Stimulated activated effector memory CD8-positive, alpha-beta T cell treated with anti-CD3 and anti-CD28 coated beads, Interleukin-12 subunit alpha, Interleukin-12 subunit beta, amount 100 ng/mL, for 72 hours (primary cell): ENCODE data around the gene KEL.

ENCODE experiments used
- ATAC-seq: fragments of 150-1000 bp; cut with Tn5 transposase; 2 replicates; pipeline ENCODE4 v1.10.0; 2021
- DNase-seq, 2 donors: peaks; one replicate each; pipeline ENCODE4 v3.0.0; 2021 to 2022; ENCODE audit warnings: low spot score in 2 of 2
- H3K27ac Mint-ChIP-seq: one replicate; pipeline ENCODE4 v1.8.0; 2022; ENCODE audit warnings: mild to moderate bottlenecking, mixed read lengths
- H3K36me3 Mint-ChIP-seq: one replicate; pipeline ENCODE4 v1.8.0; 2022; ENCODE audit warnings: mild to moderate bottlenecking, mixed read lengths
- H3K4me1 Mint-ChIP-seq: one replicate; pipeline ENCODE4 v1.8.0; 2022; ENCODE audit warnings: mixed read lengths
- H3K4me3 Mint-ChIP-seq: one replicate; pipeline ENCODE4 v1.8.0; 2022; ENCODE audit warnings: mild to moderate bottlenecking, mixed read lengths
- H3K9me3 Mint-ChIP-seq: one replicate; pipeline ENCODE4 v1.8.0; 2022; ENCODE audit warnings: mixed read lengths

KEL gene

DNA sequence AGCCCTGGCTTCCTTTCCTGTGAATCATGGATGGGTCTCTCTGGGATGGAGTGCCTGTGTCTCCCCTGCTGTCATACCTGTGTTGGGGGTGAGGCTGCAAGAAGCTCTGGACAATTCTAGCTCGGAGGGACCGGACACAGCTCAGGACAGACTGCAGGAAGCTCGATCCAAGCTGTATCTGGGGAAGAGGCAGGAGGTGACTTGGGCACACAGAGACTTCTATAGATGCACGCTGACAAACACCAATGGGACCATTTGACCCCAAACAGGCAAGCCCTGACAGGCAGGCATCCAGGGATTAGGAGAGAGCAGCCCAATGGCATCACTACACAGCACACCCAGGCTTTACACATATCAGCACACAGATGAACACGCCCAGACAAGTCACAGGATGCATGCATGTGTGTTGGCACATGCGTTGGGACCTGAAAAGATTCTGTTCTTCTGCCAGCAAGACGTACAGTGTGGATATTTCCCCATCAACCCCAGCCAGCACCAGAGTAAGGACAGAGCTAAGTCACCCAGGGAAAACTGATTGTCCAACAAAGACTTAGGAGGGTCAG, 18.4 kb downstream of the KEL start:
- Mint-ChIP-seq H3K4me3 (no peak overlapping the region), H3K9me3 (no peaks in the 10 kb centered on the region), H3K4me1 (no peaks in the 10 kb centered on the region), H3K36me3 (no peaks in the 10 kb centered on the region), H3K27ac (no peak overlapping the region)
- DNase-seq (no peak), ATAC-seq (peak; percentile 5)

DNA sequence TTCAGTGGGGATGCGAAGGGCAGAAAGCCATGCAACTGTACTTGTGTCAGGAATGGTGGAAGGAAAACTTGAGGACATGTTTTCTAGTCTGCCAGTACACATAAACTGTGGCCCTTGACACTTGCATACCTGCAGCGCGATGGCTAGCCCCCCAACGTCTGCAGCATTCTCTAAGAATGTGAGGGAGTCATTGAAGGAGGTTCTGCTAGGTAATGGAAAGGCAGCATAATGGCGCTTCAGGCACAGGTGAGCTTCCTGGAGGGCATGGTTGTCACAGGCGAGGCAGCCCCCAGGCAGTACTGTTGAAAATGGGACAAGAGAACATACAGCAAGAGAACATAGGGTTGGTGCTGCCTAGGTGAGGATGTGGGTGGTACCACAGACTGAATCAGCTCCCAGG, 19.4 kb downstream of the KEL start:
- Mint-ChIP-seq H3K9me3 (no peaks in the 10 kb centered on the region), H3K36me3 (no peaks in the 10 kb centered on the region), H3K4me3 (no peak overlapping the region), H3K27ac (no peak overlapping the region), H3K4me1 (no peaks in the 10 kb centered on the region)
- DNase-seq: no peak
- ATAC-seq: no peak

DNA sequence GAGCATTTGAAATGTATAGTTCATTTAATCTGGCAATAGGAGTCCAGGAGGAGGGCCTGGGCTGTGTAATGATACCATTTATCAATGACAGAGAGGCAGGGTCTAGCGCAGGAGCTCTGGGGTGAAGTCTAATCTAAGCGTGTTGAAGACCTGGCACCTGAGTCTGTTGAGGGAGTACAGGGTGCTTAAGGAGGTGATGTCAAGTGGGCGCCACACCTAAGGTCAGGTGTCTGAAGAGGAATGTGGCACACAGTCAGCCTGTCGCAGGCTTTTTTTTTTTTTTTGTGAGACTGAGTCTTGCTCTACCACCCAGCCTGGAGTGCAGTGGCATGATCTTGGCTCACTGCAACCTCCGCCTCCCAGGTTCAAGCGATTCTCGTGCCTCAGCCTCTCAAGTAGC, 20.6 kb downstream of the KEL start:
- Mint-ChIP-seq H3K36me3 (no peaks in the 10 kb centered on the region), H3K4me3 (no peak overlapping the region)
- ATAC-seq: no peak

DNA sequence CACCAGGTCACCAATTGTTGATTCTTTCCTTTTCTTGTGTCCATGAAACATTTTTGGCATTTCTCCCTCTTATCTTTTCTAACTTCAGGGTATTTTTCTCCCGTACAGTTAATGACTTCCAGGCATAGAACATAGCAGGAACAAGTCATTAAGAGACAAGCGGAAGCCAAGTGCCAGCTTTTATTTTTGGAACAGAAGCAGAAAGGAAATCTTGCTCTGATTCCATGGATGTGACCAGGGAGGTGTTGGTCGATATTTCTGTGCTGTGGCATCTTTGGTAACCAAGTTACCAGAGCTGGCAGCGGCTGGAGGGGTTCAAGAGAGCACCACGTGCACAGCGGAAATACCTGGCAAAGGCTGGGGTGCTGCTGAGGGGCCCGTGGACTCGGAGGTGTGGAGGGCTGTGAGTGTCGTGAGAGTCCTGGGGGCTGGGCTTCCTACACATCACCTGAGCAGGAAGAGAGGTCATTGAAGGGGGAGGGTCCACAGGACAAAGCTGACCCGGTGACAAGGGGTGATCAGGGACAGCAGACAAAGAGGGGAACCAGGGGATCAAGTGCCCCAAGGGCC, 21.1 kb downstream of the KEL start:
- Mint-ChIP-seq H3K4me3 (no peak overlapping the region), H3K9me3 (no peaks in the 10 kb centered on the region), H3K36me3 (no peaks in the 10 kb centered on the region), H3K27ac (no peak overlapping the region), H3K4me1 (no peaks in the 10 kb centered on the region)
- ATAC-seq (no peak), DNase-seq (no peak)

More for the DNA sequence above, 20.6 kb downstream of the KEL start:
- Mint-ChIP-seq H3K27ac (no peak overlapping the region), H3K4me1 (no peaks in the 10 kb centered on the region), H3K9me3 (no peaks in the 10 kb centered on the region)
- no peak for DNase-seq

DNA sequence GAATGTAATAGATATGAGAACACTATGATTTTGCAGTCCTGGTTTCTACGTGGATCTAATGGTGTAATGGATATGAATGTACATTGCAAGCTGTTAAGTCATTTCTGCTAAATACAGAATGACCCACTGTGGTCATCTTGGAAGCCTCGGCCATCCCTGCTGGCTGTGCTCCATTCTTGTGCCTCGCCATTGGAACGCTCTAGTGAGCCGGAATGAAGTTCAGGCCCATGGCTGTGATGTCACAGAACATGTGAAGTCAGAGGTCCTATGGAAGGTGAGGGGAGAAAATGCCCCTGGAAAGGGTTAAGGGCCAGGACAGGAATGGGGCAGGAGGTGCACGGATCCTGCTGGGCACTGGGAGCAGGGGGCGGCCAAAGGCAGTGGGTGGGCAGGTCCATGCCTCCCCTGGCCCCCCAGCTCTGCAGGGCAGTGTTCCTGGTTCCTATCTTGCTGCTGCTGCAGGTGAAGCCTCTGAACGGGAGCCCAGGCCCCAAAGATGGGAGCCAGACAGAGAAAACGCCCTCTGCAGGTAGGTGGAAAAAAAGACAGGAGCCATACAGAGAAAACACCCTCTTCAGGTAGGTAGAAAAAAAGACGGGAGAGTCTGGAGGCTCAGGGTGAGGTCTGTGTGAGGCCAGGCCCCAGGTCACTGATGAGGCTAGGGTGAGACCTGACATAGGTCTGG, 22.8 kb downstream of the KEL start, which contains the start of gene LLCFC1:
Gene LLCFC1, plus strand, starts transcription at position 259 of the 685 bp plus-strand sequence. Its CDS starts 138 bp downstream, at position 397.
- Mint-ChIP-seq H3K4me1 (no peaks in the 10 kb centered on the region), H3K36me3 (no peaks in the 10 kb centered on the region), H3K27ac (no peak within 1 kb of the TSS), H3K9me3 (no peaks in the 10 kb centered on the region), H3K4me3 (no peak within 1 kb of the TSS)
- ATAC-seq (peak; percentile 39), DNase-seq (no peak)

DNA sequence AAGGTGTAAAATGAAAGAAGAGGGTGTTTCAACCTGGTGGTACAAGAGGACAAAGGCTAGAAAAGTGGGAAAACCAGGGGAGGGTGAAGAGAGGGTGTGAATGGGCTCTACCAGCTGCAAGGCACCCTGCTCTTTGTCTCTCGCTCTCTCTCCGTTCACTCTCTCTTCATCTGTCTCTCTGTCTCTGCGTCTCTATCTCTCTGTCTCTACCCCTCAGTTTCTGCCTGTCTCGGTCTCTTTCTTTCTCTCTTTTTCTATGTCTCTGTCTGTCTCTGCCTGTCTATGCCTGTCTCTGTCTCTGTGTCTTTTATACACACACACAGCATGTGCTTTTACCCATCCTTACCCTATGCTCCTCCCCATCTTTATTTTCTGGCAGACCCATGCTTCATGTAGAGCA, 23.6 kb downstream of the KEL start:
- ATAC-seq: no peak
- Mint-ChIP-seq H3K4me1 (peaks cover 1% of the 10 kb centered on the region), H3K4me3 (no peak overlapping the region), H3K9me3 (no peaks in the 10 kb centered on the region), H3K27ac (no peak overlapping the region), H3K36me3 (no peaks in the 10 kb centered on the region)
- no peak for DNase-seq

DNA sequence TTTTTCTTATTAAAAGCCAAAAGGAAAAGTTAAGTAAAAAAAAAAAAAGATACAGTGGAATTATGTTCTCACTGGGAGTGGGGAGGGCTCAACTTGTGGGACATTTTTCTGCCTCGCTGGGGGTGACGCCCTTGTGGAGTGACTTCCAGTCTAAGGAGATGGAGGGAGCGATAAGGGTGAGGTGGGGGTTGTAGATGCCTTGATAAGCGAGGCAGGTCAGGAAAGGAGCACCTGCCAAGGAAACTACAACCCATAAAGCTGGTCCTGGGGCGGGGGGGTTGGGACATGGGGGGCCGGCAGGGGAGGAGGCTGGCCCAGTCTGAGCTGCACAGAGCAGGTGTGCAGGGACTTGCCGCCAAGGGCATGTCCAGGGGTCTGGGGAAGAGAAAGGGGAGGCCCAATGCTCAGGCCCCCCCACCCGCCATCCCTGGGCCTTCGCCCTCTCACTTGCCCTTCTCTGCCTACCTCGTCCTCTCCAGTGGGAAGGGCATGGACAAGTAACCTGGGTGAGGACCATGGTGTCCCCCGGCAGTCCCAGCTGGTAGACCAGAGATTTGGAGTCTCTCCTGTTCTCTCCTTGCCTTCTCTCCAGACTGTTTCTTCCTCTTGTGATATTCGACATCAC, 26.1 kb downstream of the KEL start:
- Mint-ChIP-seq H3K36me3 (no peaks in the 10 kb centered on the region), H3K4me3 (no peak overlapping the region), H3K4me1 (peaks cover 6% of the 10 kb centered on the region), H3K9me3 (no peaks in the 10 kb centered on the region), H3K27ac (no peak overlapping the region)
- no peak for DNase-seq
- no peak for ATAC-seq

DNA sequence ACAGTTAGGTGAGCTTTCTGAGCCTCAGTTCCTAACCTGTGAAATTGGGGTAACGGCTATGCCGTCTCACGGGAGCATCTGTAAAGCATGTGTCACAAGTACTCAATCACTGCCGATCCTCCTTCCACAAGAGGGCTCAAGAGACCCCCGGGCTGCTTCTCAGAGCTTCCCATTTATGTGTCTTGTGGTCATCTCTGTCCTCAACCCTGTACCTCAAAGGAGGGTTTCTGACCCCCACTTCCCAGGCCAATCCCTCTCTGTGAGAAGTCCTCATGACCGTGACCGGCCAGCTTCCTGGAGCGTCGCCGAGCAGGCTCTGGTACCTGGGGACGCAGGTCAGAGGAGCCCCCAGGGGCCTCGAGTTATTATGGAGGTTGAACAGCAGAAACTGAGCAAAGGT, 28.1 kb downstream of the KEL start:
- Mint-ChIP-seq H3K36me3 (no peaks in the 10 kb centered on the region), H3K9me3 (no peaks in the 10 kb centered on the region), H3K4me3 (no peak overlapping the region), H3K27ac (no peak overlapping the region), H3K4me1 (peaks cover 6% of the 10 kb centered on the region)
- DNase-seq: no peak
- ATAC-seq: no peak

DNA sequence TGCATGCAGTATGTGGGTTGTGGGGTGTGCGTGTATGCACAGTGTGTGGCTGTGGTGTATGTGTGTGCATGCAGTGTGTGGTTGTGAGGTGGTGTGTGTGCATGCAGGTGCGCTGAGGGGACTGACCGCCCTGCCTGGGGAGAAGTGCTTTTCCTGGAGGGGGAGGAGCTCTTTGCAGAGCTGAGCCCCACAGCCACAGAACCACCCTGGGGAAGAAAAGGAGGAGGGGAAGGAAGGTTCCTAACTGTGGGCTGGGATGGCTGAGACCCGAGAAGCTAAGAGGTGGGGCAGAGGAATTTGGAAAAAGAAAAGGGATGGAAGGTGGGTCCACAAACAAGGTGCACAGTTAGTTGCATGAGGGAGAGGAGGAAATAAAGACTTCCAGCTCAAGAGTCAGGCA, 28.5 kb downstream of the KEL start, which contains the start of gene TRPV5:
Gene TRPV5, minus strand, starts transcription at position 123 of the 400 bp plus-strand sequence. CDS start 287 bp downstream, outside the sequence.
- no peaks in the 10 kb centered on the region for H3K36me3 Mint-ChIP-seq
- no peak within 1 kb of the TSS for H3K27ac Mint-ChIP-seq
- no peak within 1 kb of the TSS for H3K4me3 Mint-ChIP-seq
- ATAC-seq: peak; percentile 24
- H3K4me1 Mint-ChIP-seq: peaks cover 6% of the 10 kb centered on the region
- no peak for DNase-seq
- H3K9me3 Mint-ChIP-seq: no peaks in the 10 kb centered on the region

DNA sequence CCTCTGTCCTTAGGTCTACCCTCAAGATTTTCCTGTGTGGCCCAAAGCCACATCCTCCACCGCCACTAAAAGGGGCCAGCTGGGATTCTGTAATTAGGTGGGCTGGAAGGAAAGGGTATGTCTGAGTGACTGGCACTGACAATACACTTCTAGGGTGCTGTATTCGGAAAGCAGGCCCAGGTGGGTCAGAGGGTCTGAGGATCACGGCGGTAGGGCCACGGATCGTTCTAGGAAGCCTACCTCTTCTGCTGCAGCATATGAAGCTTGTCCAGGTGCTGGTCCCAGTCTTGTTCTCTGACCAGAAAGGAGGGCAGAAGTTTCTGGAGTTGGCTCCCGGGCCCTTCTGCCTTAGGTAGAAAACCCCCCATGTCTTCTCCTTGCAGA, 29.1 kb downstream of the KEL start:
- H3K36me3 Mint-ChIP-seq: no peaks in the 10 kb centered on the region
- no peak for ATAC-seq
- no peak overlapping the region for H3K27ac Mint-ChIP-seq
- no peak overlapping the region for H3K4me3 Mint-ChIP-seq
- no peak for DNase-seq
- no peaks in the 10 kb centered on the region for H3K9me3 Mint-ChIP-seq
- peaks cover 6% of the 10 kb centered on the region for H3K4me1 Mint-ChIP-seq

DNA sequence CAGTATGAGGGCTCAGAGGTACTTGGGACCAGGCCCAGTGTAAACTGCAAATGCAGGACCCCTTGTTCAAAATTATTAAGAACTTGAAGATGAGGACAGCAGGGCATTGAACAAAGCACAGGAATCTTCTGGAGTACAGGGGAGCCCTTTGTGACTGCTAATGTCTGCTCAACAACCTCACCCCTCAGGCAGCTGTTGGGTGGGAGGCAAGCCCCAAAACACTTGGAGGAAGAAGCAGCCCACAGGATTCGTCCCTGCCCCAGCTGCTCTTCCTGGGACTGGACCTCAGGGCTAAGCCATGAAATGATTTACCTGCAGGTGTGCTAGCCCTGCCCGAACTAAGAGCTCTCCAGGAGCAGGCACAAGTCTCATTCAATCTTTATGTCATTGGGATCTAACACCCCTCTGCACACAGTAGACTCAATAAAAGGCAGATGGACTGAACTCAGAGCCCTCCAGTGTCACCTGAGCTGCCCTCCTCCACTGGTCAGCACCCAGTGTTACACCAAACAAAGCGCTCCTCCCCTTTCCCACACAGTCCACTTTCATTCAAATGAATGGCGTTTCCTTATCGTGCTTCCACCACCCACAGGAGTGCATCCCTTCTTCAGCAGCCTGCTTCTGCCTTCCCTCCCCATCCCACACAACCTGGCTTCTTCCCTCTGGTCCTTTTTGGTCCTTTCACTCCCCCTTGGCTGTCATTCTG, 29.6 kb downstream of the KEL start:
- no peak overlapping the region for H3K27ac Mint-ChIP-seq
- H3K4me1 Mint-ChIP-seq: peaks cover 6% of the 10 kb centered on the region
- H3K4me3 Mint-ChIP-seq: no peak overlapping the region
- ATAC-seq: no peak
- DNase-seq: no peak
- H3K9me3 Mint-ChIP-seq: no peaks in the 10 kb centered on the region
- no peaks in the 10 kb centered on the region for H3K36me3 Mint-ChIP-seq

DNA sequence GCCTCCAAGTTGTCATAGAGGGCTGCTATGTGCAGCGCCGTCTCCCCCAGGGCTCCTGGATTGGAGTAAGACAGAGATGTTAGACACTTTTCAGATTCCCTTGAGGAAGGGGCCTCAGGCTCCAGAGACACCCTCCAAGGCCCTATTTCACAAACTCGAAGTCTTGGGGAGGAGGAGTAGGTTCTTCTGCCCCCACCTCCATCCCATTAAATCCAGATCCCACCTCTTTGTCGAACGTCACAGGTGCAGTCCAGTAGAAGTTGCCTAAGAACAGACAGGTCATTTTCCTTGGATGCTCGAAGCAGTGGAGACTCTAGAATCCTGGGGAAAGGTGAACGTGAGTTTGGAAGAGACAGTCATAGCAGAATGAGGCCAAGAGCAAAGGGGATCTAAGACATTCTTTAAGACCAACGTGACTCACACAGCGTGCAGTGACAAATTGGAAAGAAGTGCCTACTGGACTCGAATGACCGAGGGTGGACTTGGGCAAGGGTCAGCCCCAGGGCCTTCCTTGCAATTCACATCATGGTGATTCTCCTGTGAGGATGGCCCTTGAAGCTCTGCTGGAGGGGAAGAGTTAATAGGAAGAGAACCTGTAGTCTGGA, 31.9 kb downstream of the KEL start:
- ATAC-seq: no peak
- Mint-ChIP-seq H3K27ac (no peak overlapping the region), H3K4me1 (peaks cover 6% of the 10 kb centered on the region), H3K9me3 (no peaks in the 10 kb centered on the region), H3K4me3 (no peak overlapping the region), H3K36me3 (no peaks in the 10 kb centered on the region)
- DNase-seq: no peak

DNA sequence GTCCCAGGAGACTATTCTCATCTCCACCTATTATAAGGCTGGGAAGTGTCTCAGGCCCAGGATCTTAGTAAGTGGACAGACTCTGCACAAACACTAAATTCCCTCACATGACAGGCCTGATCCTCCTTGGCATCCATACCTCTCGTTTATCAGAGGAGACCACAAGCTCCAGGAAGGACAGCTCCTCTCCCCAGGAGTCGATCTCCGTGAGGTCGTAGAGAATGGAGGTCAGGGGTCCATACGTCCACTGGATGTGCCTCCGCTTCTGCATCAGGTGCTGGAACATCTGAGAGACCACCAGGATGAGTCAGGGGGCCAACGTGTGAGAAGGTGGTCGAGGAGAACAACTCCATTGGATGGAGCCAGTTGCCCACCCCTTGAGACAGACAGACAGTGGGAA, 34.2 kb downstream of the KEL start:
- Mint-ChIP-seq H3K4me1 (no peaks in the 10 kb centered on the region), H3K9me3 (no peaks in the 10 kb centered on the region), H3K36me3 (no peaks in the 10 kb centered on the region), H3K27ac (no peak overlapping the region), H3K4me3 (no peak overlapping the region)
- DNase-seq: no peak
- ATAC-seq: no peak

DNA sequence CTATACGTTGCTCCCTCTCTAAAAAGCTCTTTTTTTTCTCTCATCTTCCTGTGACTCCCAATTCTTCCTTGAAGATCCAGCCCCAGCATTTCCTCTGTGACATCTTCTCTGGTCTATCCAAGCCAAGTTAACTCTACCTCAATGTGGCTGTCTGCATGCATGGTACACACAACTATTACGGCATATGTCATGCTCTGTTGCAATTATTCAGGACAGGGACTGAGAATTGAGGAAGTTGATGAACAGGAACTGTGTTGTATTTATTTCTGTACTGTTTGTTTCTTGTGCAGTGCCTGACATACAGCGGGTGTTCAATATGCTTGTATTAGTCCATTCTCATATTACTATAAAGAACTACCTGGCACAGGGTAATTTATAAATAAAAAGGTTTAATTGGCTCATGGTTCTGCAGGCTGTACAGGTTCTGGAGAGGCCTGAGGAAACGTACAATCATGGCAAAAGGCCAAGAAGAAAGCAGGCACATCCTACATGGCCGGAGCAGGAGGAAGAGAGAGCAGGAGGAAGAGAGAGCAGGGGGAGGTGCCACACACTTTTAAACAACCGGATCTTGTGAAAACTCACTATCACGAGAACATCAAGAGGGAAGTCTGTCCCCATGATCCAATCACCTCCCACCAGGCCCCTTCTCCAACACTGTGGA, 34.9 kb downstream of the KEL start:
- no peak for DNase-seq
- Mint-ChIP-seq H3K9me3 (no peaks in the 10 kb centered on the region), H3K4me1 (no peaks in the 10 kb centered on the region), H3K4me3 (no peak overlapping the region), H3K27ac (no peak overlapping the region), H3K36me3 (no peaks in the 10 kb centered on the region)
- ATAC-seq: no peak

DNA sequence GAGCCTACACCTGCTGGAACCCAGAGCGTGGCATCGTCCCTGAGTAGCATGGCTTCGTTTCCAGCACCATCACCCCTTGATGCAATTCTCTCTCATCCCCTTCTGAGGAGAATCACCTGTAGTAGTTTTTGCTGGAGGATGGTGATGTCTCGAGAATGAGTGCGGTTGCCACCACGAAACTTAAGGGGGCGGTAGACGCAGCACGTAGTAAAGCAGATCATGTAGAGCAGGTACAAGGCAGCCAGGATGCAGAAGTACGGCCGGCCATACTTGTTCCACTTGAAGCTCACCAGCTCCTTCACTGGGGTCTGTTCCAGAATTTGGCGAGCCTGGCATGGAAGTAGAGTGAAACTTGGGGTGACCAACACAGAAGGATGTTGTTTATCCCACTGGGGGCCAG, 36.8 kb downstream of the KEL start:
- Mint-ChIP-seq H3K4me3 (no peak overlapping the region), H3K36me3 (no peaks in the 10 kb centered on the region), H3K4me1 (no peaks in the 10 kb centered on the region), H3K9me3 (no peaks in the 10 kb centered on the region), H3K27ac (no peak overlapping the region)
- ATAC-seq (no peak), DNase-seq (no peak)
